GM18517 (cell line): ENCODE results near the gene MKI67.
"Not testable (repeated sequence)": the region's sequence is repeated elsewhere in the genome, so short reads cannot be mapped to it uniquely, and the experiment has no call there.

Source experiments
- ATAC-seq: cut with Tn5 transposase; IDR thresholded peaks from one replicate; pipeline ENCODE4 v1.9.1; 2021; ENCODE audit warnings: mild to moderate bottlenecking, moderate library complexity; ENCODE audit not compliant: unreplicated experiment

The MKI67 gene

DNA sequence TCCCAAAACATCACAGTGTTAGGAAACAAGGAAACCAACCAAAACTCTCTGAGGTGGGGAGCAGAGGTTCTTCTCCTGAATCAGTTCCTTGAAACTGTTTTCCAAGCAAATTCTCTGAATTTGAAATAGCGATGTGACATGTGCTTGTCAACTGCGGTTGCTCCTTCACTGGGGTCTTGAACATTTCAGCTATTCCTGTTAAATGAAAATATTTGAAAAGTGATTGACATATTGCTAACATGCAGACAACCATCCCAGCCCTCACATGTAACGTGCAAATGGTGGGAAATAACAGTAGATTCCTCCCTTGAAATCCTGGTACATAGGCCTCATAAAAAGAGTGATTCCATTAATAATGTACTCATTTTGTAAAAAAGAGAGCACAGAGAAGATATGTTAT, 15.9 kb downstream of the MKI67 start:
- ATAC-seq: no peak

GRCh38 chr10:128109707-128110106, 16.5 kb downstream of the MKI67 start:
- ATAC-seq: no peak

GRCh38 chr10:128105383-128105782, 20.8 kb downstream of the MKI67 start:
- no peak for ATAC-seq

DNA sequence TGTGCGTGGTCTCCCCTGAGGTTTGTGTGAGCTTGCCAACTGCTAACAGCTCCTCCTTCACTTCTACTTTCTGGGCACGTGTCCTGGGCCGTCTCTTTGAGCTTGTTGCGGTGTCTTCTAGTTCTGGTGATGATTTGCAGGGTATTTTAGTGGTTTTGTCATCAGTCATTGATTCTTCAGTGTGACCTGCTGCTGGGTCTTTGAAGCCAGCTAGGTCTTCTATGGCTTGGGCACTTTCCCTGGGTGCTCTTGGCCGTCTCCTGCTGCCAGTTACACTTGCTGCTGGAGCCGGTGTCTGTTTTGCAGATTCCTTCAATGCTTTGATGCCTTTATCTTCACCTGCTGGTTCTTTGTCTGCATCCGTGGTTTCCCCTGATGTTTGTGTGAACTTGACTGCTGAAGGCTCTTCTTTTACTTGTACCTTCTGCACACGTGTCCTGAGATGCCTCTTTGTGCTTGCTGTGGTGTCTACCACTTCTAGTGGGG, 23.0 kb downstream of the MKI67 start:
- ATAC-seq: no peak

- no peak for ATAC-seq
Measured at GRCh38 chr10:128102480-128103228, 23.6 kb downstream of the MKI67 start.

GRCh38 chr10:128101901-128102300, 24.3 kb downstream of the MKI67 start:
- no peak for ATAC-seq

DNA sequence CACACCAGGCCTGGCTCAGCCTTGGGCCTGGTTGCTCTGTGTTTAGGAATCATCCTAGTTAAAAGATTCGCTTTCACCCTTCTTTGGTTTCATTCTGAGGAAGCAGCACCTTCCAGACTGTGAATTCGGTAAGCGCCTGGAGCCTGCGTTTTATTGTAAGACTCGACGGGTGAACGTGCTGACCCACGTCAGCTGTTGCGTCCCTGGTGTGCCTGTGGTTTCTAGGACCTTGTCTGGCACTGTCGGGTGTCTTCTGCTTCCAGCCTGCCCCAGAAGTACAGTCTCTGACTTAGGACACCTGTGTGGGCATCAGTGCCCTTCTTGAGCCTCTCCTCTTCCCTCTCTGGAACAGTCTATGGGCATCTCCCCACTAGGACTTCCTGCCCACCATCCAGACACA, 26.3 kb downstream of the MKI67 start:
- no peak for ATAC-seq

- no peak for ATAC-seq
Measured at GRCh38 chr10:128098631-128099030, 27.6 kb downstream of the MKI67 start.

- no peak for ATAC-seq
Measured at GRCh38 chr10:128097783-128098182, 28.4 kb downstream of the MKI67 start.

- no peak for ATAC-seq
Measured at GRCh38 chr10:128096486-128097199, 29.6 kb downstream of the MKI67 start.

DNA sequence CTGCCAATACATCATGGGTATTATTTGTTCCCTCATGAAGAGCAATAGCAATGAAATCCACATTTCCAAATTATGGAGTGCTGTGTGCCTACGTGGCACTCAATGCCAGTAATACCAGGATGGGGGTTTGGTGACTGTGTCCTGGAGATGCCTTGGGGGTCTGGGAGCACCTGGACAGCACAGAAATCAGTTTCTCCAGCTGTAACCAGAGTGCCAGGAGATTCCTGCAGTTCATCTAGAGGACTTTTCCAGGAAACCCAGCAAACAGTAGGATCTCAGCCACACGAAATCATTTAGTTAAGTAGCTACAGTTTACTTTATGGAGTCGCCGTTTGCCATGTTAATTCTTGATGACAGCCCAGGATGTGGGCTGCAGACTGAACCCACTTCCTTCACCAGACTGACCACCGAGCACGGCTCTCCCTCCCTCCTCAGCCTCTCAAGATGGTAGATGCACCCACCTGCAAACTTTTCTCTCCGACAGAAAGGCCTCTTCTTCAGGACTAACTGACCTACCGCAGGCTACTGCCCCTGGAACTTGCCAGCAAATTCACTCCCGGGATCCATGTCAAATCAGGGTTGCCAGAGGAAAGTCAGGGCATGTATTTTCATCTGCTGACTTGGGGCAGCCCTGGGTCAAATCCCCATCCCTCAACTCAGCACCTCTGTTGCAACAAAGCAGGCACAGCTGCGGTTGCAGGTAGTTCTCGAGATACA, 30.3 kb downstream of the MKI67 start:
- ATAC-seq: no peak

DNA sequence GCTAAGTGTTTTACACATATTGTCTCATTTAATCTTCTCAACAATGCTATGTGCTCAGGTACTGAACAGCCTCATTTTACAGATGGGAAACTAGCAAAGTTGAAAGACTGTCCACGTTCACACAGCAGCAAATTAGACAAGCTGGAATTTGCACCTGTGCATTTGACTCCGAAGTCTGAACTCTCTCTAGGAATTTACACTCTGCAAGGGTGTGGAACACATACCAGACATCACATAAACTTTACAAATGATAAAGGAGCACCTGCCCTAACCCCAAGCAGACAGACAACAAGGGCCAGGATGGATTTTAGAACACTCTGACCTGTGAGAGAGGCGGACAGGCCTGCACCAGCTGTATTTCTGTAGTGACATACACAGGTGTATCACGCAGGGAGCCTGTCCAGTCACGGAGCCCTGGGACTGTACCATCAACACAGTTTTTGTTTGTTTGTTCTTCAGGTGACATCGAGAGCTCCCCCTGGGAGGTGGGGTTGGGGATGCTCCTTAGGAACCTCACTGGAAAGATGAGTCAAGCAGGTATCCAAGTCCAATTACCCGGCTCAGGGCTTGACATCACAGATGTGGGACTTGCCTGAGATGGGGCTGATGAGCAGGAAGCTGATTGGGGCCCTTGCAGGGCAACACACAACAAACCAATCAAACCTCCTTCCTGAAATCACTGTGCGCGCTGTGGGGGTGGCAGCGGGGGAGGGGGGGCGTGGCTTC, 31.0 kb downstream of the MKI67 start:
- no peak for ATAC-seq

GRCh38 chr10:128094596-128094995, 31.6 kb downstream of the MKI67 start:
- not testable (repeated sequence) for ATAC-seq

- no peak for ATAC-seq
Measured at GRCh38 chr10:128092454-128092853, 33.8 kb downstream of the MKI67 start.

DNA sequence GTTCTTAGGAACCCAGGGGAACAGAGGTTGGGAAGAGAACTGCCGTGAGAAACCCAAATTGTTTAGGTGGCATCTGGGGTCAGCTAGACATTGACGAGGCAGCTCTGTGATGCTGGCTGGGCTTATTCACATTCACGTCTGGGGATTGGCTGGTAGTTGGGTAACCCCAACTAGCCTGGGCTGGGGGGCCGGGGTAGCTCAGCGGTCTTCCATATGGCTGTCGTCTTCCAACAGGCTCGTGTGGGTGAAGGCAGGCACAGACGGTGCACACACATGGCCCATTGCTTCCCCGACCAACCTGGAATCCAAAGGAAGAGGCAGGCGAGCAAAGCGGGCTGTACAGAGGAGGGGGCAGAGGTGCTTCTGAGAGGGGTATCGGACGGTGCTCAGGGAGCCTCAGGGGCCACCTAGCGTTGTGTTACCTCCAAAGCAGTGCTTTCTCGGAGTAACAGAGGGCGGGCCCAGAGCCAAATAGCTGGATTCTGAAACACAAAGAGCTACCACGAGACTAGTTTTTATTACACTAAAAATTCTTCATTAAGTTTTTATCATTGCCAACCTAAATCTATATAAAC, 34.5 kb downstream of the MKI67 start:
- ATAC-seq: no peak

DNA sequence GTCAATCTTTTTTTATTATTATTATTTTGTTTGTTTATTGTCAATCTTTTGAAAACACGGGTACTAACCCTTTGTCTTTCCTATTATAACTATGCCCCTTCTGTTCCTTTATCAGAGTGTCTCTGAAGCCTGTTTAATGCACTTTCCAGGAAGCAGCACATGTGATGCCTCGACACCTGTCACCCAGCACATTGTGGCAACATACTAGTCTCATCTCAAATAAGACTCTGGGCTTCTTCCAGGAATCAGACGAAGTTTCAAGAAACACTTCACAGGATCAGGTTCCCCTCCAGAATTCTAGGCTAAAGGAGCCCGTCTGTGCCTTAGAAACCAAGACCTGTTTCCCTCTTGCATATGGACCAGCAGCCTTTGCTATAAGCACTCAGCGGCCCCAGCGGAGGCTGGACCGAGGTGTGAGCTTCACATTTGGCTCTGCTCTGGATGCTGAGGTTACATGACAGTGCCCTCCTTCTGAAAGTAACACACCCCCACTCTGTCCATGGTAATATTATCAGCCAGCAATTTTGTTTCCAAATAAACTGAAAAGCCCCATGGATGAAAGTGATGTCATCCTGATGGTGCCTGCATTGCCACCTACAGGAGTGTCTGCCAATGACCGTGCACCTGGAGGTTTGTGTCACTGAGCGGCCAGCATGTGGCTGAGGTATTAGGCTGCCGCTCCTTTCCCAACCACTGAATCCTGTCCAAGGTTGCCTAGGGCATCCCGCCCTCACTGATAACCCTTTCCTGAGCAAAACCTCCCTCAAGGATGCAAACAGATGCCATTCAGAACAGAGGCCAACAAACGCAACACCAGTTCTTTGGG, 38.1 kb downstream of the MKI67 start:
- ATAC-seq: no peak

- ATAC-seq: no peak
Measured at GRCh38 chr10:128087146-128087883, 38.9 kb downstream of the MKI67 start.

GRCh38 chr10:128086003-128086863, 40.0 kb downstream of the MKI67 start:
- ATAC-seq: no peak
